D721Med (cell line): ENCODE results near the gene CTNNA3.

Source experiments
- DNase-seq: peaks from one replicate; pipeline ENCODE4 v3.0.0; 2011; ENCODE audit warnings: low spot score; ENCODE audit not compliant: insufficient read length
- FAIRE-seq: peaks from 2 replicates; lab custom pipeline; 2011; peaks lifted over from hg19 to GRCh38; lab: Jason Lieb, UNC
- TF ChIP-seq, protein P1 (sequence below): IDR thresholded peaks from 2 replicates; pipeline ENCODE4 v1.5.1; 2012; ENCODE audit warnings: mild to moderate bottlenecking, control low read depth; ENCODE audit not compliant: insufficient read depth; ENCODE audit errors: missing control alignments

CTNNA3 gene

DNA sequence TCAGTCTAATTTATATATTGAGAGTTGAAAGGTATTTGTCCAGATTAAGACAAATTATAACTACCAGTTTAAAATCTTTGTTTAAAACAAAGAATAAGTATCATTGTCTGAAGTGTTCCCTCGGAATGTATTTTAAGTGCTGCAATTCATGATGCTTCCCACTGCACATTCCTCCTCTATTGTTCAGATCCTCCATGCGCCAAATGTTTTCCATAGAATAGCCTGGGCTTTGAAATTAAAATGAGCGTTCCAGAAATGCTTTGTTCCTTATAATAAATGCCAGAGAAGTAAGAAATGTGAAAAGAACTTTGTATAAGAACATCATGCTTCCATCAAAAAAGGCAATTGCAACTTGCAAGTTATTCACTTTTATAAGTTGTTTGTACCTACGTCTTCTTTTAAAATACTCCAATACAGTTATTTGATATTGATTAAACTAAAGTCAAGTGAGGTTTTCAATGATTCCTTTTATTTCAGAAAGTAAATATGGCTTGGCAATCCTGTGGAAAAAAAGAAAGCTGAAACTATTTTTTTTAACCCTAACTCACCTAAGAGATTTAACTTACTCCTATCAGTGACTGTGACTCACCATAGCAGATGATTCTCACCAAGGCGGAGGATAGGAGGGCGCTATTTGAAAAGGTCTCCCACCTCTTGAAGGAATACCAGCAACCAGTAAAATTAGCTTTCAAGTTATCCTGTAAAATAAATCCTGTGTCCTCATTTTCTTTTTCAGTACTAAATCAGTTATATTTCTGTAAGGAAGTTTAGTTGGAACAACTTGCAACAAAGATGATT lies 85.8 kb downstream of the CTNNA3 start:
- no peak for FAIRE-seq
- no peak for DNase-seq
- TF ChIP-seq, protein P1, sequence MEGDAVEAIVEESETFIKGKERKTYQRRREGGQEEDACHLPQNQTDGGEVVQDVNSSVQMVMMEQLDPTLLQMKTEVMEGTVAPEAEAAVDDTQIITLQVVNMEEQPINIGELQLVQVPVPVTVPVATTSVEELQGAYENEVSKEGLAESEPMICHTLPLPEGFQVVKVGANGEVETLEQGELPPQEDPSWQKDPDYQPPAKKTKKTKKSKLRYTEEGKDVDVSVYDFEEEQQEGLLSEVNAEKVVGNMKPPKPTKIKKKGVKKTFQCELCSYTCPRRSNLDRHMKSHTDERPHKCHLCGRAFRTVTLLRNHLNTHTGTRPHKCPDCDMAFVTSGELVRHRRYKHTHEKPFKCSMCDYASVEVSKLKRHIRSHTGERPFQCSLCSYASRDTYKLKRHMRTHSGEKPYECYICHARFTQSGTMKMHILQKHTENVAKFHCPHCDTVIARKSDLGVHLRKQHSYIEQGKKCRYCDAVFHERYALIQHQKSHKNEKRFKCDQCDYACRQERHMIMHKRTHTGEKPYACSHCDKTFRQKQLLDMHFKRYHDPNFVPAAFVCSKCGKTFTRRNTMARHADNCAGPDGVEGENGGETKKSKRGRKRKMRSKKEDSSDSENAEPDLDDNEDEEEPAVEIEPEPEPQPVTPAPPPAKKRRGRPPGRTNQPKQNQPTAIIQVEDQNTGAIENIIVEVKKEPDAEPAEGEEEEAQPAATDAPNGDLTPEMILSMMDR = no peak

DNA sequence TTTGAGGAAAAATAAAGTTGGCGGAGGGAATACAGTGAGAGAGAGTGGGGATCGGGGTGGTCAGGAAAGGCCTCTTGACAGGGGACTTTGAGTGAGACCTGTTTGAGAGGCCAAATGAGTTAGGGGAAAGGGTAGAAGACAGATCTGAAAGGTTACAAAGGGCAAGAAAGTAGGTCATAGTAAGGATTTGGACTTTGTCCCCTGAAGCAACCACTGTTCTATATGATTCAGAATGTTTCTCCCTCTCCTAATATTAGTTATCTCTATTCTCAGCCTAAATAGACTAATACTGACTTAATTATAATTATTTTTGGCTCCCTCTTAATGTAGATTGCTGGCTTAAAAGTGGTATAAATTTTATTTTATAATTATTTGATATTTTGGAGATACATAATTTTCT lies 88.0 kb downstream of the CTNNA3 start:
- TF ChIP-seq, protein P1 = no peak
- DNase-seq (no peak), FAIRE-seq (no peak)

DNA sequence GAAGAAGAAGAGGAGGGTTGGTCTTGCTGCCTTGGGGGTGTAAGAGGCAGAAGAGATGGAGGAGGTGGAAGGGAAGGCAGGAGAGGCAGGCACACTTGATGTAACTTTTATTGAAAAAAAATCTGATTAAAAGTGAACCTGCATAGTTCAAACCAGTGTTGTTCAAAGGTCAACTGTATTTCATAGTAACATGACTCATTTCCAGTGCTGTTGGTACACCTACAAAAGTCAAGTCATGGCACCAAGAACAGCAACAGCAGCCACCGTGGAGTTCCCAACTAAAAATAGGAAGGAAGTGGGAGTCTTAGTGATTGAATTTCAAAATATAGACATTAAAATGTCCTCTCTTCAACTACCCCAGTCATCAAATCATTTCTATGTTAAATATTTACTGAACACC lies 88.5 kb downstream of the CTNNA3 start:
- DNase-seq (no peak), FAIRE-seq (no peak)
- TF ChIP-seq, protein P1 = no peak

DNA sequence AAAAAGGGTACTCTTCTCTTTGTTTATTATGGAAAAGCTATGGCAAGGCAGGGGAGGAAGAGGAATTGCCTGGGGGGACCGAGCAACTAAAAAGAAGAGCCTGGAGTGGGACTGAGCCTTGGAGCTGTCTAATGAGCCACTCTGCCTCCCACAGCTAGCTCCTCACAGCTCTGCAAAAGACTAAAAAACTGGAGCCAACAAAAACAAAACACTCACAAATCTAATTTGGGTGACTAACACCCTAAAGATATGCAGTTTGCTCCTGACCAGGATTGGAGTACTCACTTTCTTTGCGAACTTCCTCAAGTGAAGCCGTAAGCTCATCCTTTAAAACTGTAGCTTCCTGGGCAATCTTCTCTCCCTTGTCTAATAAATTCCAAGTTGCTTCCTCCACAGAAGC lies 89.4 kb downstream of the CTNNA3 start:
- FAIRE-seq = no peak
- no peak for DNase-seq
- TF ChIP-seq, protein P1 = no peak

DNA sequence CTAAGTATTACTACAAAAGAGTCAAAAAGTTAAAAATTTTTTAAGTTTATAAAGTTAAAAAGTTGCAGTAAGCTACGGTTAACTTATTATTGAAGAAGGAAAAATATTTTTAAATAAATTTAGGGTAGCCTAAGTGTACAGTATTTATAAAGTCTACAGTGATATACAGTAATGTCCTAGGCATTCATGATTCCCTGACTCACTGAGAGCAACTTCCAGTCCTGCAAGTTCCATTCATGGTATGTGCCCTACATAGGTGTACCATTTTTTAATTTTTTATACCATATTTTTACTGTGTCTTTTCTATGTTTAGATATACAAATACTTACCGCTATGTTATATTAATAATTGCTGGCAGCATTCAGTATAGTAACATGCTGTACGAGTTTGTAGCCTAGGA lies 92.3 kb downstream of the CTNNA3 start:
- TF ChIP-seq, protein P1 = no peak

DNA sequence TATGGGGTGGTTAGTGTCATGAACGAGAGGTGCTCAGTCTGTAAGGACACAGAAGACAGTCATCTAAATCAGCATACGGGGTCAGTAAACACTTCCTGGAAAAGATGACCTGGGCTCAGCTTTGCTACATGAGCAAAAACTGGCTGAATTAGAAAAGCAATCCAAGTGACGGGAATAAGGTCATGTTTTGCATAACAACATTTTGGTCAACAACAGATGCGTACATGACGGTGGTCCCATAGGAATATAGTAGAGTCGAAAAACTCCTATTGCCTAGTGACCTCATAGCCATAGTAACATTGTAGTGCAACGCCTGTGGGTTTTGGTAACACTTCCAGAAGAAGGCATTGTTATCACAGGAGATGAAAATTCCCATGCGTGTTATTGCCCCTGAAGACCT lies 92.9 kb downstream of the CTNNA3 start:
- no peak for FAIRE-seq
- TF ChIP-seq, protein P1 = no peak
- DNase-seq = no peak

More for the DNA sequence above, 92.3 kb downstream of the CTNNA3 start:
- no peak for FAIRE-seq
- no peak for DNase-seq

DNA sequence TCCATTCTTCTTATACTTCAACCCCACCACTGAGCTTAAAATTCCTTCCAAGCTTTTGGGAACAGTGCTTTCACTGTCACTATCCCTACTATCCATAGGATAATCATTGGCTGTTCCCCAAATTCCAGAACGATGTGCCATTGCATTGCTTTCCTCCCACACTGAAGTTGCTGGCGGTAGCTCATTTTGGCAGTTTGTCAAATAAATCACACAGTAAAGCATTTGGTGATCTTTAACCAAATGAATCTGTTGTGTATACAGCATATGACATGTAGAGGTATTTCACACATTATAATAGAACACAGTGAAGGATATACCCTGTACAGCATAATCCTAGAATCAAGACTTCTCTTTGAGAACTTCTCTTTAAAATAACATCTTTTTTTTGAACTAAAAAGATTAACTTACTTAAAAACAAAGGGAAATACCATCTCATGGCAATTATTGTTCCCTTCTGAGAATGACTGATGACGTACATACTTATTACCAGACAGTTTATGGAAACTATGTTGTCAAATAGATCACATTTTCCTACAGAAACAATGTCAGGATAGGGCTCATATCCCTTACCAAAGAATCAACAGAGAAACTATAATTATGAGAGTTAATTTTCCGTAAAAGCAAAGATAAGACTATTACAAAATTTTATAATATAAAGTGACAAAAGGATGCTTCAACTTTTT lies 93.6 kb downstream of the CTNNA3 start:
- TF ChIP-seq, protein P1 = no peak
- FAIRE-seq (no peak), DNase-seq (no peak)
